H9 (cell line): ENCODE data around the gene CDK11A. TPM values are rescaled to one million over a fixed set of nuclear protein-coding genes. Genes with fewer than 3 reads are reported as not detected.
"Not testable (repeated sequence)": the region's sequence is repeated elsewhere in the genome, so short reads cannot be mapped to it uniquely, and the experiment has no call there.

Source experiments
- DNase-seq: peaks from one replicate; pipeline ENCODE4 v3.0.0-alpha.2; 2017
- H2AFZ ChIP-seq: one replicate; pipeline ENCODE4 v1.6.1; 2013; ENCODE audit warnings: mild to moderate bottlenecking, low read length, control low read depth, moderate library complexity
- H2AK5ac ChIP-seq: 2 replicates; pipeline ENCODE4 v1.6.1; 2013; ENCODE audit warnings: low read length, control low read depth, mixed read lengths; ENCODE audit not compliant: insufficient read length
- H2BK120ac ChIP-seq: one replicate; pipeline ENCODE4 v1.6.1; 2013; ENCODE audit warnings: low read depth, mild to moderate bottlenecking, low read length, control low read depth, inconsistent platforms; ENCODE audit not compliant: poor library complexity, severe bottlenecking
- H2BK12ac ChIP-seq: 2 replicates; pipeline ENCODE4 v1.6.1; 2013; ENCODE audit warnings: low read length, control low read depth, mixed read lengths, low read depth; ENCODE audit not compliant: insufficient read length
- H2BK15ac ChIP-seq: 2 replicates; pipeline ENCODE4 v1.6.1; 2013; ENCODE audit warnings: low read depth, low read length, control low read depth
- H2BK20ac ChIP-seq: one replicate; pipeline ENCODE4 v1.6.1; 2013; ENCODE audit warnings: low read depth, mild to moderate bottlenecking, low read length, control low read depth, inconsistent platforms; ENCODE audit not compliant: poor library complexity, severe bottlenecking
- H2BK5ac ChIP-seq: 2 replicates; pipeline ENCODE4 v1.6.1; 2013; ENCODE audit warnings: low read length, control low read depth, mixed read lengths; ENCODE audit not compliant: insufficient read length
- H3K14ac ChIP-seq: 2 replicates; pipeline ENCODE4 v1.6.1; 2013; ENCODE audit warnings: low read length, control low read depth; ENCODE audit not compliant: insufficient read depth
- H3K18ac ChIP-seq: 2 replicates; pipeline ENCODE4 v1.6.1; 2013; ENCODE audit warnings: low read depth, mild to moderate bottlenecking, mixed read lengths, low read length, control low read depth; ENCODE audit not compliant: insufficient read length
- H3K23ac ChIP-seq: 2 replicates; pipeline ENCODE4 v1.6.1; 2013; ENCODE audit warnings: low read length, control low read depth, mixed read lengths, low read depth; ENCODE audit not compliant: insufficient read length
- H3K23me2 ChIP-seq: 2 replicates; pipeline ENCODE4 v1.6.1; 2013; ENCODE audit warnings: low read depth, mild to moderate bottlenecking, mixed read lengths, low read length, control low read depth; ENCODE audit not compliant: insufficient read length, poor library complexity, severe bottlenecking
- H3K27ac ChIP-seq: 2 replicates; pipeline ENCODE4 v1.5.1; 2013; ENCODE audit warnings: low read length, control low read depth, mixed read lengths, low read depth; ENCODE audit not compliant: insufficient read length
- H3K27me3 ChIP-seq: 2 replicates; pipeline ENCODE4 v1.6.1; 2013; ENCODE audit warnings: low read length, control low read depth, inconsistent platforms; ENCODE audit not compliant: insufficient read depth
- H3K4ac ChIP-seq: 2 replicates; pipeline ENCODE4 v1.6.1; 2013; ENCODE audit warnings: low read depth, mild to moderate bottlenecking, control low read depth, inconsistent platforms, low read length, moderate library complexity
- H3K4me1 ChIP-seq: 2 replicates; pipeline ENCODE4 v1.6.1; 2013; ENCODE audit warnings: low read length, control low read depth, inconsistent platforms; ENCODE audit not compliant: insufficient read depth
- H3K4me2 ChIP-seq: 2 replicates; pipeline ENCODE4 v1.6.1; 2013; ENCODE audit warnings: low read length, control low read depth, mixed read lengths; ENCODE audit not compliant: insufficient read length, insufficient read depth
- H3K56ac ChIP-seq: 2 replicates; pipeline ENCODE4 v1.6.1; 2013; ENCODE audit warnings: low read depth, mild to moderate bottlenecking, mixed read lengths, low read length, control low read depth; ENCODE audit not compliant: insufficient read length
- H3K79me1 ChIP-seq: 2 replicates; pipeline ENCODE4 v1.6.1; 2013; ENCODE audit warnings: low read depth, mild to moderate bottlenecking, moderate library complexity, low read length, control low read depth, inconsistent platforms; ENCODE audit not compliant: insufficient read depth, poor library complexity, severe bottlenecking
- H3K79me2 ChIP-seq: 2 replicates; pipeline ENCODE4 v1.6.1; 2013; ENCODE audit warnings: low read length, control low read depth, inconsistent platforms; ENCODE audit not compliant: insufficient read depth
- H3K9ac ChIP-seq: 2 replicates; pipeline ENCODE4 v1.6.1; 2013; ENCODE audit warnings: low read length, control low read depth, mixed read lengths; ENCODE audit not compliant: insufficient read length; ENCODE audit errors: extremely low read depth
- H3K9me3 ChIP-seq: one replicate; pipeline ENCODE4 v1.6.1; 2013; ENCODE audit warnings: low read depth, low read length, inconsistent platforms; ENCODE audit not compliant: control insufficient read depth
- H3T11ph ChIP-seq: one replicate; pipeline ENCODE4 v1.6.1; 2013; ENCODE audit warnings: mild to moderate bottlenecking, low read length, control low read depth, inconsistent platforms
- H4K20me1 ChIP-seq: one replicate; pipeline ENCODE4 v1.6.1; 2013; ENCODE audit not compliant: control insufficient read depth, insufficient read length, insufficient read depth
- H4K5ac ChIP-seq: 2 replicates; pipeline ENCODE4 v1.6.1; 2013; ENCODE audit warnings: low read depth, mild to moderate bottlenecking, mixed read lengths, low read length, control low read depth; ENCODE audit not compliant: insufficient read length
- H4K8ac ChIP-seq: replicated peaks from 2 replicates; pipeline ENCODE4 v1.6.1; 2013; ENCODE audit warnings: low read length, control low read depth, mixed read lengths, low read depth; ENCODE audit not compliant: insufficient read length
- H4K91ac ChIP-seq: 2 replicates; pipeline ENCODE4 v1.6.1; 2013; ENCODE audit warnings: low read depth, mild to moderate bottlenecking, moderate library complexity, mixed read lengths, low read length, control low read depth; ENCODE audit not compliant: insufficient read length
- H3K27ac Mint-ChIP-seq, 3 experiments: 2 replicates in 2 of 3; 3 replicates in 1 of 3; pipeline ENCODE4 v1.8.0; 2020 to 2021; ENCODE audit warnings: mixed read lengths in 3 of 3, mild to moderate bottlenecking in 1 of 3, moderate library complexity in 1 of 3
- H3K27me3 Mint-ChIP-seq: 2 replicates; pipeline ENCODE4 v1.8.0; 2021; ENCODE audit warnings: low read depth, mild to moderate bottlenecking, moderate library complexity, mixed read lengths
- H3K36me3 Mint-ChIP-seq, 3 experiments: 2 replicates in 2 of 3; 3 replicates in 1 of 3; pipeline ENCODE4 v1.8.0; 2020 to 2021; ENCODE audit warnings: low read depth in 3 of 3, mixed read lengths in 3 of 3; ENCODE audit not compliant: insufficient read depth in 1 of 3
- H3K4me1 Mint-ChIP-seq, 2 experiments: 2 replicates each; pipeline ENCODE4 v1.8.0; 2020; ENCODE audit warnings: mixed read lengths in 2 of 2
- H3K4me3 Mint-ChIP-seq, 2 experiments: 2 replicates in 1 of 2; 3 replicates in 1 of 2; pipeline ENCODE4 v1.8.0; 2020 to 2021; ENCODE audit warnings: mild to moderate bottlenecking in 2 of 2, mixed read lengths in 2 of 2, moderate library complexity in 1 of 2
- H3K9me3 Mint-ChIP-seq, 2 experiments: 2 replicates in 1 of 2; 3 replicates in 1 of 2; pipeline ENCODE4 v1.8.0; 2020; ENCODE audit warnings: mild to moderate bottlenecking in 2 of 2, mixed read lengths in 2 of 2, moderate library complexity in 1 of 2
- WGBS: extraction: QIAGEN DNeasy Blood & Tissue Kit; methylation state at CpG from one replicate; pipeline ENCODE4 v1.1.7; 2013; ENCODE audit warnings: missing lambda C conversion rate, low lambda C conversion rate, mixed read lengths; ENCODE audit not compliant: insufficient read length; ENCODE audit errors: extremely low coverage; 5-methylcytosine and 5-hydroxymethylcytosine counted together
- total RNA-seq: library from RNA; stranded (reverse); gene quantifications from 2 replicates; pipeline ENCODE4 v1.2.1, GENCODE V29; 2021

Gene CDK11A
- total RNA-seq, 1 experiment from 2014 or later = 49.5 TPM

GRCh38 chr1:1745651-1746565 lies 21.8 kb upstream of the CDK11A start:
- not testable (repeated sequence) for DNase-seq, H4K20me1 ChIP-seq, H3K4me1 Mint-ChIP-seq, H3K9me3 Mint-ChIP-seq, H2AK5ac ChIP-seq, H3K4me1 ChIP-seq, H2BK5ac ChIP-seq, H2BK15ac ChIP-seq, H3K4ac ChIP-seq, H4K5ac ChIP-seq, H3K23me2 ChIP-seq, H3K23ac ChIP-seq, H4K91ac ChIP-seq, H2BK12ac ChIP-seq, H2AFZ ChIP-seq, H3K27ac ChIP-seq, H3K14ac ChIP-seq, H3K9me3 ChIP-seq, H3T11ph ChIP-seq, H4K8ac ChIP-seq, H3K27me3 ChIP-seq, H3K79me2 ChIP-seq, H2BK120ac ChIP-seq, H2BK20ac ChIP-seq, H3K27me3 Mint-ChIP-seq, H3K56ac ChIP-seq, H3K79me1 ChIP-seq, H3K4me2 ChIP-seq
- peak overlapping the region; percentile 66 for H3K9ac ChIP-seq
- H3K18ac ChIP-seq = peak overlapping the region; percentile 50
- peaks cover 3 to 12% (median 10%) of the 10 kb centered on the region in 3 experiments; a peak in 6 of 7 replicates for H3K36me3 Mint-ChIP-seq
- no CpG with 5 or more reads among the region's 101 CpGs for WGBS
- peak overlapping the region; percentile 64 to 74 for H3K4me3 Mint-ChIP-seq
- H3K27ac Mint-ChIP-seq = peak overlapping the region; percentile 70 to 94 (median 92); a peak in 5 of 7 replicates

- not testable (repeated sequence) for DNase-seq, H2AK5ac ChIP-seq, H2BK15ac ChIP-seq, H2BK20ac ChIP-seq, H3K27ac Mint-ChIP-seq, H3K4ac ChIP-seq, H3K18ac ChIP-seq, H3K4me1 Mint-ChIP-seq, H2BK12ac ChIP-seq, H3K4me2 ChIP-seq, H3K79me2 ChIP-seq, H4K20me1 ChIP-seq, H3T11ph ChIP-seq, H3K23ac ChIP-seq, H2AFZ ChIP-seq, H3K79me1 ChIP-seq, H3K9me3 ChIP-seq, H3K56ac ChIP-seq, H3K27me3 ChIP-seq, H4K8ac ChIP-seq, H4K91ac ChIP-seq, H3K4me1 ChIP-seq, H4K5ac ChIP-seq, H2BK5ac ChIP-seq, H3K14ac ChIP-seq, H3K23me2 ChIP-seq, H3K4me3 Mint-ChIP-seq, H3K27me3 Mint-ChIP-seq, H3K9me3 Mint-ChIP-seq, H3K9ac ChIP-seq, H2BK120ac ChIP-seq, H3K27ac ChIP-seq
- WGBS = no CpG with 5 or more reads among the region's 11 CpGs
- H3K36me3 Mint-ChIP-seq = peaks cover 4 to 17% (median 11%) of the 10 kb centered on the region in 3 experiments; a peak in 6 of 7 replicates
Measured at GRCh38 chr1:1742529-1742928, 18.4 kb upstream of the CDK11A start.
